K562 (cell line): ENCODE measurements around the gene MICAL1. TPM values are rescaled to one million over a fixed set of nuclear protein-coding genes. Genes with fewer than 3 reads are reported as not detected.

Source experiments
- ARID4B ChIP-seq: sonication (generic); formaldehyde crosslinking; IDR thresholded peaks from 2 replicates; pipeline ENCODE4 v1.8.0; 2022; ENCODE audit warnings: mild to moderate bottlenecking, missing genetic modification reagents
- BRD9 ChIP-seq: fragments of 450-650 bp; IDR thresholded peaks from 2 replicates; pipeline ENCODE4 v1.6.1; 2018; ENCODE audit warnings: low read depth; ENCODE audit not compliant: partially characterized antibody
- CBX1 ChIP-seq: sonication (generic); IDR thresholded peaks from 2 replicates; pipeline ENCODE4 v1.6.1; 2016; ENCODE audit warnings: antibody characterized with exemption, low read depth, mild to moderate bottlenecking
- ESRRB ChIP-seq: fragments of 250-450 bp; sonication (Bioruptor Pico); IDR thresholded peaks from 2 replicates; pipeline ENCODE4 v1.5.0; 2020; ENCODE audit warnings: mild to moderate bottlenecking, moderate library complexity, borderline replicate concordance
- MCM5 ChIP-seq: fragments of 450-650 bp; IDR thresholded peaks from 2 replicates; pipeline ENCODE4 v1.6.1; 2016; ENCODE audit warnings: low read depth
- NR1H2 ChIP-seq: sonication (generic); formaldehyde crosslinking; IDR thresholded peaks from 2 replicates; pipeline ENCODE4 v1.4.0; 2020; ENCODE audit warnings: mild to moderate bottlenecking, missing genetic modification reagents
- PHF21A ChIP-seq: fragments of 450-650 bp; IDR thresholded peaks from 2 replicates; pipeline ENCODE4 v1.6.1; 2017; ENCODE audit warnings: low read depth, borderline replicate concordance
- PML ChIP-seq: IDR thresholded peaks from 2 replicates; pipeline ENCODE4 v1.6.1; 2012; ENCODE audit warnings: low read length, inconsistent platforms
- SAFB ChIP-seq: fragments of 200-400 bp; formaldehyde crosslinking; IDR thresholded peaks from 2 replicates; pipeline ENCODE4 v1.6.1; 2017; ENCODE audit warnings: low read depth, low read length, borderline replicate concordance
- ZEB2 ChIP-seq: fragments of 450-650 bp; IDR thresholded peaks from 2 replicates; pipeline ENCODE4 v1.6.1; 2016
- ZNF239 ChIP-seq: fragments of 250-450 bp; sonication (Bioruptor Pico); IDR thresholded peaks from 2 replicates; pipeline ENCODE4 v1.4.0; 2020; ENCODE audit warnings: mild to moderate bottlenecking
- ZNF561 ChIP-seq: fragments of 450-650 bp; formaldehyde crosslinking; conservative IDR thresholded peaks from 2 replicates; pipeline ENCODE4 v1.4.0; 2020; ENCODE audit warnings: mild to moderate bottlenecking, moderate library complexity
- ZNF717 ChIP-seq: fragments of 250-450 bp; sonication (Bioruptor Pico); IDR thresholded peaks from 2 replicates; pipeline ENCODE4 v1.5.0; 2021
- ZNF764 ChIP-seq: fragments of 250-450 bp; sonication (Bioruptor Pico); IDR thresholded peaks from 2 replicates; pipeline ENCODE4 v1.4.0; 2020; ENCODE audit warnings: low read depth, mild to moderate bottlenecking, moderate library complexity
- polyA plus RNA-seq, 8 experiments: library from polyadenylated mRNA; depleted of rRNA in 4 of 8; stranded (reverse) in 5 of 8; unstranded in 3 of 8; fragments of >200 nt; fragmentation: Nextera tagmentation in 2 of 8; fragmentation: Illumina TruSeq in 1 of 8; extraction: Ambion mirVana in 2 of 8; extraction: Trizol in 1 of 8; gene quantifications; 2 replicates each; pipeline versions ENCODE4 v1.2.1 to v1.2.3, GENCODE V29; 2011 to 2014; ENCODE audit warnings: inconsistent platforms in 1 of 8, missing spikeins in 1 of 8
- total RNA-seq, 7 experiments: library from RNA; depleted of rRNA in 6 of 7; stranded (reverse); fragments of >200 nt in 6 of 7; fragmentation: Illumina TruSeq in 2 of 7; extraction: Trizol in 2 of 7; gene quantifications; 2 replicates each; pipeline versions ENCODE4 v1.2.1 to v1.2.3, GENCODE V29; 2011 to 2021; ENCODE audit warnings: low replicate concordance in 1 of 7
- TF ChIP-seq, protein P1 (sequence below): fragments of 200-400 bp; formaldehyde crosslinking; IDR thresholded peaks from 2 replicates; pipeline ENCODE4 v1.6.1; 2017; ENCODE audit warnings: mild to moderate bottlenecking, low read depth, low read length, moderate library complexity
- TF ChIP-seq, protein P2 (sequence below): fragments of 250-450 bp; sonication (Bioruptor Pico); IDR thresholded peaks from 2 replicates; pipeline ENCODE4 v1.5.1; 2021; ENCODE audit warnings: mild to moderate bottlenecking
- TF ChIP-seq, protein P3 (sequence below): fragments of 250-450 bp; sonication (Bioruptor Pico); IDR thresholded peaks from 2 replicates; pipeline ENCODE4 v1.8.0; 2021; ENCODE audit warnings: moderate library complexity, mild to moderate bottlenecking, inconsistent platforms

The MICAL1 gene
- total and polyA plus RNA-seq, 9 of the 15 experiments (the other 6 are each of a cell fraction or from before 2014, with no cell fraction given) = 0.07 to 15.2 (median 7.0) TPM

GRCh38 chr6:109441069-109441816, 14.3 kb downstream of the MICAL1 start (continued):
- TF ChIP-seq, protein P1, sequence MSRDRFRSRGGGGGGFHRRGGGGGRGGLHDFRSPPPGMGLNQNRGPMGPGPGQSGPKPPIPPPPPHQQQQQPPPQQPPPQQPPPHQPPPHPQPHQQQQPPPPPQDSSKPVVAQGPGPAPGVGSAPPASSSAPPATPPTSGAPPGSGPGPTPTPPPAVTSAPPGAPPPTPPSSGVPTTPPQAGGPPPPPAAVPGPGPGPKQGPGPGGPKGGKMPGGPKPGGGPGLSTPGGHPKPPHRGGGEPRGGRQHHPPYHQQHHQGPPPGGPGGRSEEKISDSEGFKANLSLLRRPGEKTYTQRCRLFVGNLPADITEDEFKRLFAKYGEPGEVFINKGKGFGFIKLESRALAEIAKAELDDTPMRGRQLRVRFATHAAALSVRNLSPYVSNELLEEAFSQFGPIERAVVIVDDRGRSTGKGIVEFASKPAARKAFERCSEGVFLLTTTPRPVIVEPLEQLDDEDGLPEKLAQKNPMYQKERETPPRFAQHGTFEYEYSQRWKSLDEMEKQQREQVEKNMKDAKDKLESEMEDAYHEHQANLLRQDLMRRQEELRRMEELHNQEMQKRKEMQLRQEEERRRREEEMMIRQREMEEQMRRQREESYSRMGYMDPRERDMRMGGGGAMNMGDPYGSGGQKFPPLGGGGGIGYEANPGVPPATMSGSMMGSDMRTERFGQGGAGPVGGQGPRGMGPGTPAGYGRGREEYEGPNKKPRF = no peak
- TF ChIP-seq, protein P2, sequence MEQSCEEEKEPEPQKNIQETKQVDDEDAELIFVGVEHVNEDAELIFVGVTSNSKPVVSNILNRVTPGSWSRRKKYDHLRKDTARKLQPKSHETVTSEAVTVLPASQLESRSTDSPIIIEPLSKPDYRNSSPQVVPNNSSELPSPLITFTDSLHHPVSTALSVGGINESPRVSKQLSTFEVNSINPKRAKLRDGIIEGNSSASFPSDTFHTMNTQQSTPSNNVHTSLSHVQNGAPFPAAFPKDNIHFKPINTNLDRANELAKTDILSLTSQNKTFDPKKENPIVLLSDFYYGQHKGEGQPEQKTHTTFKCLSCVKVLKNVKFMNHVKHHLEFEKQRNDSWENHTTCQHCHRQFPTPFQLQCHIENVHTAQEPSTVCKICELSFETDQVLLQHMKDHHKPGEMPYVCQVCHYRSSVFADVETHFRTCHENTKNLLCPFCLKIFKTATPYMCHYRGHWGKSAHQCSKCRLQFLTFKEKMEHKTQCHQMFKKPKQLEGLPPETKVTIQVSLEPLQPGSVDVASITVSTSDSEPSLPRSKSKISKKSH (CRISPR knock-in tag) = no peak
- TF ChIP-seq MCM5 = no peak
- TF ChIP-seq, protein P3, sequence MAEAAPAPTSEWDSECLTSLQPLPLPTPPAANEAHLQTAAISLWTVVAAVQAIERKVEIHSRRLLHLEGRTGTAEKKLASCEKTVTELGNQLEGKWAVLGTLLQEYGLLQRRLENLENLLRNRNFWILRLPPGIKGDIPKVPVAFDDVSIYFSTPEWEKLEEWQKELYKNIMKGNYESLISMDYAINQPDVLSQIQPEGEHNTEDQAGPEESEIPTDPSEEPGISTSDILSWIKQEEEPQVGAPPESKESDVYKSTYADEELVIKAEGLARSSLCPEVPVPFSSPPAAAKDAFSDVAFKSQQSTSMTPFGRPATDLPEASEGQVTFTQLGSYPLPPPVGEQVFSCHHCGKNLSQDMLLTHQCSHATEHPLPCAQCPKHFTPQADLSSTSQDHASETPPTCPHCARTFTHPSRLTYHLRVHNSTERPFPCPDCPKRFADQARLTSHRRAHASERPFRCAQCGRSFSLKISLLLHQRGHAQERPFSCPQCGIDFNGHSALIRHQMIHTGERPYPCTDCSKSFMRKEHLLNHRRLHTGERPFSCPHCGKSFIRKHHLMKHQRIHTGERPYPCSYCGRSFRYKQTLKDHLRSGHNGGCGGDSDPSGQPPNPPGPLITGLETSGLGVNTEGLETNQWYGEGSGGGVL (CRISPR knock-in tag) = no peak
- no peak for TF ChIP-seq ZNF764 (CRISPR knock-in tag)
- TF ChIP-seq ZEB2 = no peak
- peak; percentile 8; the same call in 1 of the 2 replicates for TF ChIP-seq ARID4B (CRISPR knock-in tag)
- TF ChIP-seq PHF21A = no peak
- TF ChIP-seq NR1H2 = 0 out of 2 replicates have a peak, but pooled peaks have one; percentile 23
- no peak for TF ChIP-seq ZNF561 (CRISPR knock-in tag)
- no peak for TF ChIP-seq ESRRB (CRISPR knock-in tag)
- TF ChIP-seq CBX1 = no peak
- TF ChIP-seq ZNF239 = no peak
- TF ChIP-seq BRD9 = no peak
- TF ChIP-seq PML = no peak
- no peak for TF ChIP-seq SAFB
- TF ChIP-seq ZNF717 = no peak
